ENCODE measurements around the gene RNASE9.
"Not testable (repeated sequence)": the region's sequence is repeated elsewhere in the genome, so short reads cannot be mapped to it uniquely, and the experiment has no call there.

The RNASE9 gene

GRCh38 chr14:20572382-20572990 lies 11.6 kb upstream of the RNASE9 start:
- not testable (repeated sequence) for DNase-seq

GRCh38 chr14:20570720-20571119 lies 9.9 kb upstream of the RNASE9 start:
- DNase-seq, result not testable (repeated sequence)

GRCh38 chr14:20569865-20570264 lies 9.0 kb upstream of the RNASE9 start:
- DNase-seq, result not testable (repeated sequence)

- DNase-seq, result no peak
Observed at GRCh38 chr14:20569066-20569465, 8.2 kb upstream of the RNASE9 start.

GRCh38 chr14:20568393-20568792 lies 7.5 kb upstream of the RNASE9 start:
- DNase-seq, result no peak

- not testable (repeated sequence) for DNase-seq
Observed at GRCh38 chr14:20567199-20567598, 6.4 kb upstream of the RNASE9 start.

- no peak for DNase-seq
Observed at GRCh38 chr14:20564501-20564997, 3.7 kb upstream of the RNASE9 start.

- DNase-seq, result no peak
Observed at GRCh38 chr14:20563971-20564370, 3.1 kb upstream of the RNASE9 start.

- DNase-seq, result no peak
Observed at GRCh38 chr14:20559461-20559904, 1.4 kb downstream of the RNASE9 start.

- no peak for DNase-seq
Observed at GRCh38 chr14:20557212-20557542, 3.7 kb downstream of the RNASE9 start.

GRCh38 chr14:20556500-20557211 lies 4.2 kb downstream of the RNASE9 start:
- no peak for DNase-seq

GRCh38 chr14:20555845-20556244 lies 5.0 kb downstream of the RNASE9 start:
- DNase-seq, result no peak

GRCh38 chr14:20553024-20553423 lies 7.8 kb downstream of the RNASE9 start:
- DNase-seq, result no peak

GRCh38 chr14:20551606-20552005 lies 9.2 kb downstream of the RNASE9 start:
- no peak for DNase-seq

GRCh38 chr14:20550926-20551325 lies 9.9 kb downstream of the RNASE9 start:
- no peak for DNase-seq

GRCh38 chr14:20548414-20549158 lies 12.3 kb downstream of the RNASE9 start:
- no peak for DNase-seq

GRCh38 chr14:20546877-20547276 lies 14.0 kb downstream of the RNASE9 start:
- DNase-seq, result no peak

GRCh38 chr14:20539906-20540305 lies 20.9 kb downstream of the RNASE9 start:
- no peak for DNase-seq

GRCh38 chr14:20530771-20531571 lies 29.9 kb downstream of the RNASE9 start:
- DNase-seq, result no peak

- no peak for DNase-seq
Observed at GRCh38 chr14:20529806-20530205, 31.0 kb downstream of the RNASE9 start.

- DNase-seq, result no peak
Observed at GRCh38 chr14:20524027-20524426, 36.8 kb downstream of the RNASE9 start.

GRCh38 chr14:20522332-20522731 lies 38.5 kb downstream of the RNASE9 start:
- no peak for DNase-seq

GRCh38 chr14:20516921-20517320 lies 43.9 kb downstream of the RNASE9 start:
- no peak for DNase-seq
